A549 treated with Mapracorat at 1 μM for 4 hours (cell line): ENCODE data around the gene ZNF853. TPM values are rescaled to one million over a fixed set of nuclear protein-coding genes. Genes with fewer than 3 reads are reported as not detected.

Experiments
- total RNA-seq: library from RNA; stranded (reverse); fragments of 200-300 nt; extraction: Qiagen RNA extraction; gene quantifications from 5 replicates; pipeline ENCODE4 v1.2.3, GENCODE V29; 2022

Gene ZNF853
- total RNA-seq: 2.0 to 3.2 TPM (median 2.5 TPM) in 5 replicates

GRCh38 chr7:6614953-6615722, at the start of gene ZNF853:
TSS of gene ZNF853 (plus strand) at chr7:6615610. CDS start at chr7:6616175, 565 bp downstream.

GRCh38 chr7:6577369-6578113, 37.9 kb upstream of the ZNF853 start, which contains the start of gene ZDHHC4:
TSS of gene ZDHHC4 (plus strand) at chr7:6577454. CDS start at chr7:6580562, 3,108 bp downstream.

GRCh38 chr7:6589829-6590644, 25.4 kb upstream of the ZNF853 start, which contains the start of gene INTS15:
TSS of gene INTS15 (plus strand) at chr7:6590021. CDS start at chr7:6590284, 263 bp downstream.

GRCh38 chr7:6636741-6637543, 21.5 kb downstream of the ZNF853 start, which contains the start of gene ZNF316:
TSS of gene ZNF316 (plus strand) at chr7:6637318. CDS start at chr7:6642410, 5,092 bp downstream.

Other genes with a start within 250 kb of the ZNF853 start
- 326 to 394 TPM (median 384 TPM) in 5 replicates for gene RAC1, start 241.1 kb upstream of the ZNF853 start, total RNA-seq
- gene DAGLB, start 167.7 kb upstream of the ZNF853 start, total RNA-seq: 17.3 to 24.5 TPM (median 22.9 TPM) in 5 replicates
- 107 to 138 TPM (median 134 TPM) in 5 replicates for gene KDELR2, start 131.5 kb upstream of the ZNF853 start, total RNA-seq
- gene GRID2IP, start 64.1 kb upstream of the ZNF853 start, total RNA-seq: 0.08 TPM in 1 of 5 replicates, not detected in the others
- 46.6 to 50.5 TPM (median 49.5 TPM) in 5 replicates for gene ZDHHC4, start 38.2 kb upstream of the ZNF853 start, total RNA-seq
- 21.0 to 25.9 TPM (median 24.2 TPM) in 5 replicates for gene INTS15, start 25.6 kb upstream of the ZNF853 start, total RNA-seq
- gene ZNF316, start 21.7 kb downstream of the ZNF853 start, total RNA-seq: 7.8 to 14.7 TPM (median 13.6 TPM) in 5 replicates
- gene ZNF12, start 91.3 kb downstream of the ZNF853 start, total RNA-seq: 9.4 to 11.4 TPM (median 10.1 TPM) in 5 replicates
- gene RSPH10B2, start 138.5 kb downstream of the ZNF853 start, total RNA-seq: 0.17 TPM in 1 of 5 replicates, not detected in the others
- gene CCZ1B, start 210.7 kb downstream of the ZNF853 start, total RNA-seq: 24.4 to 35.3 TPM (median 29.4 TPM) in 5 replicates